ENCODE data around the gene RAB33B.

DNA sequence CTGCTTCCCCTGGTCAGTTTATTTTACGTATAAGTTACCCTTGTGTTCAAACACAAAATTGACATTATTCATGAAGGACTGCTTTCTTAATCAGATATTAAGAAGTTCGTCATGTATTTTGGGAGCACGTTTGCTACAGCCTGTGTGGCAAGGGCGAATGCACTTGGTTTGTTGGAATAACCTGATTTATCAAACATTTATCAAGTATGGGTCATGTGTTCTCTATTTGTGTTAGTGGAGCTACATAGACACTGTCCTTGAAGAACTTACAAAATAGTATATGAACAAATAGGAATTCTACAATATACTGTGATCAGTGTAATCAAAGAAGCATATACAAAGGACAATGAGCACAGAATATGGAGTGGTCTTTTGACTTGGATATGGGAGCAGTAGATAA, 22.4 kb downstream of the RAB33B start:
- TF ChIP-seq CTCF (IDR thresholded peaks at IDR 0.05) (no peak), POLR2AphosphoS5 (IDR thresholded peaks at IDR 0.05) (no peak)

Measured in transverse colon (tissue), 4 donors.